GM13977 (cell line): ENCODE data around the gene EIF5AL1.
A peak's percentile ranks its signal among the peaks of the same experiment; 100 is the strongest.

Experiments used
- DNase-seq: peaks from one replicate; pipeline ENCODE4 v3.0.0; 2012; ENCODE audit warnings: low spot score
- CTCF ChIP-seq: IDR thresholded peaks from 2 replicates; pipeline ENCODE4 v1.5.1; 2012; ENCODE audit warnings: mild to moderate bottlenecking, control low read depth; ENCODE audit not compliant: insufficient read depth; ENCODE audit errors: extremely low read depth, missing control alignments
- in situ Hi-C: fragments of 300-500 bp; cut with MboI; formaldehyde crosslinking; loops from one replicate; pipeline ENCODE4 v1.12.0; 2022; ENCODE audit warnings: low sequenced_read_pairs, low pct_unique_long_range_greater_than_20kb, mixed read lengths, inconsistent platforms; ENCODE audit not compliant: unreplicated experiment

The EIF5AL1 gene

GRCh38 chr10:79561257-79561656 is 48.9 kb downstream of the EIF5AL1 start:
- no peak for DNase-seq
- no peak for TF ChIP-seq CTCF
- in situ Hi-C loops = loop anchor here (25.0 kb wide), 1 partner anchor 376 kb away; the partner anchor contains the start of gene SFTPD

- in situ Hi-C loops = loop anchor here (25.0 kb wide), 1 partner anchor 375 kb away; the partner anchor contains the start of gene SFTPD
- DNase-seq = peak; percentile 53
- TF ChIP-seq CTCF = peak; percentile 87
Observed at GRCh38 chr10:79562135-79562756, 49.9 kb downstream of the EIF5AL1 start.

GRCh38 chr10:79563426-79563825 is 51.1 kb downstream of the EIF5AL1 start:
- in situ Hi-C loops = loop anchor here (25.0 kb wide), 1 partner anchor 374 kb away; the partner anchor contains the start of gene SFTPD
- no peak for TF ChIP-seq CTCF
- no peak for DNase-seq
